IMR-90 (cell line): ENCODE results near the gene RANBP3. TPM values are rescaled to one million over a fixed set of nuclear protein-coding genes. Genes with fewer than 3 reads are reported as not detected.
A peak's percentile ranks its signal among the peaks of the same experiment; 100 is the strongest.

Source experiments
- ATAC-seq: fragments of 200-7000 bp; cut with Tn5 transposase; 2 replicates; pipeline ENCODE4 v1.9.1; 2020; ENCODE audit warnings: low read depth, mild to moderate bottlenecking, moderate library complexity
- BruUV-seq: library from RNA; stranded (reverse); fragments of 400-500 nt; replicated peaks from 2 replicates; lab custom pipeline; 2021; lab: Mats Ljungman, UMichigan
- CTCF ChIA-PET: fragments of 300-600 bp; formaldehyde crosslinking; extraction: SDS; loops from one replicate; lab custom pipeline; 2021; ENCODE audit warnings: antibody characterized with exemption; lab: Yijun Ruan, JAX
- POLR2A ChIA-PET: fragments of 300-600 bp; sonication (Branson Sonifier 250); formaldehyde crosslinking; loops from one replicate; lab custom pipeline; 2022; ENCODE audit warnings: antibody characterized with exemption; ENCODE audit not compliant: unreplicated experiment; lab: Charles Lee
- DNase-seq: peaks from one replicate; pipeline ENCODE4 v3.0.0; 2013
- H2AFZ ChIP-seq: replicated peaks from 2 replicates; pipeline ENCODE3; 2013; ENCODE audit warnings: low read length, mild to moderate bottlenecking; ENCODE audit not compliant: poor library complexity
- H2AK5ac ChIP-seq: 2 replicates; pipeline ENCODE4 v1.6.1; 2013; ENCODE audit warnings: low read depth, low read length, inconsistent platforms
- H2AK9ac ChIP-seq: replicated peaks from 2 replicates; pipeline ENCODE3; 2013; ENCODE audit warnings: mild to moderate bottlenecking, low read depth, low read length, moderate library complexity; ENCODE audit not compliant: poor library complexity
- H2BK120ac ChIP-seq: 2 replicates; pipeline ENCODE4 v1.6.1; 2013; ENCODE audit warnings: low read depth, low read length, inconsistent platforms
- H2BK15ac ChIP-seq: 3 replicates; pipeline ENCODE4 v1.6.1; 2013; ENCODE audit warnings: low read depth, low read length, inconsistent platforms
- H2BK20ac ChIP-seq: 2 replicates; pipeline ENCODE4 v1.6.1; 2013; ENCODE audit warnings: low read depth, mild to moderate bottlenecking, inconsistent platforms, low read length, moderate library complexity
- H2BK5ac ChIP-seq: 2 replicates; pipeline ENCODE4 v1.6.1; 2013; ENCODE audit warnings: mild to moderate bottlenecking, low read depth, low read length, inconsistent platforms; ENCODE audit not compliant: poor library complexity, severe bottlenecking
- H3K14ac ChIP-seq: replicated peaks from 2 replicates; pipeline ENCODE4 v1.6.1; 2013; ENCODE audit warnings: low read depth, low read length, inconsistent platforms
- H3K18ac ChIP-seq: 2 replicates; pipeline ENCODE4 v1.6.1; 2013; ENCODE audit warnings: low read depth, low read length, control low read depth
- H3K23ac ChIP-seq: 2 replicates; pipeline ENCODE4 v1.6.1; 2013; ENCODE audit warnings: low read depth, low read length, inconsistent platforms
- H3K27ac ChIP-seq: 2 replicates; pipeline ENCODE4 v1.5.1; 2013; ENCODE audit warnings: mild to moderate bottlenecking, control low read depth, low read length; ENCODE audit not compliant: insufficient read depth
- H3K27me3 ChIP-seq: 2 replicates; pipeline ENCODE4 v1.6.1; 2013; ENCODE audit warnings: low read length; ENCODE audit not compliant: control insufficient read depth, insufficient read depth
- H3K36me3 ChIP-seq: 2 replicates; pipeline ENCODE4 v1.6.1; 2013; ENCODE audit warnings: low read length, mixed read lengths; ENCODE audit not compliant: control insufficient read depth, insufficient read depth
- H3K4ac ChIP-seq: 2 replicates; pipeline ENCODE4 v1.6.1; 2013; ENCODE audit warnings: low read depth, low read length, inconsistent platforms
- H3K4me1 ChIP-seq: 2 replicates; pipeline ENCODE4 v1.6.1; 2013; ENCODE audit warnings: low read length, mixed read lengths; ENCODE audit not compliant: control insufficient read depth, insufficient read depth
- H3K4me2 ChIP-seq: 2 replicates; pipeline ENCODE4 v1.6.1; 2013; ENCODE audit warnings: low read depth, mild to moderate bottlenecking, control low read depth, low read length, moderate library complexity
- H3K4me3 ChIP-seq: 2 replicates; pipeline ENCODE4 v1.5.1; 2013; ENCODE audit warnings: low read depth, mild to moderate bottlenecking, control low read depth, low read length, moderate library complexity; ENCODE audit not compliant: insufficient read depth
- H3K56ac ChIP-seq: 2 replicates; pipeline ENCODE4 v1.6.1; 2013; ENCODE audit warnings: low read length, inconsistent platforms; ENCODE audit not compliant: insufficient read depth; ENCODE audit errors: extremely low read depth
- H3K79me1 ChIP-seq, 2 experiments: 2 replicates each; pipeline ENCODE4 v1.6.1; 2013; ENCODE audit warnings: low read length in 2 of 2, inconsistent platforms in 1 of 2, low read depth in 1 of 2
- H3K9ac ChIP-seq: 2 replicates; pipeline ENCODE4 v1.6.1; 2013; ENCODE audit warnings: low read depth, low read length, control low read depth
- H3K9me1 ChIP-seq: 2 replicates; pipeline ENCODE4 v1.6.1; 2013; ENCODE audit warnings: low read length, inconsistent platforms; ENCODE audit not compliant: insufficient read depth
- H3K9me3 ChIP-seq: 2 replicates; pipeline ENCODE4 v1.6.1; 2013; ENCODE audit warnings: low read length; ENCODE audit not compliant: control insufficient read depth, insufficient read depth
- H4K20me1 ChIP-seq: 2 replicates; pipeline ENCODE4 v1.6.1; 2013; ENCODE audit warnings: low read length, inconsistent platforms; ENCODE audit not compliant: insufficient read depth
- H4K5ac ChIP-seq: 2 replicates; pipeline ENCODE4 v1.6.1; 2013; ENCODE audit warnings: mild to moderate bottlenecking, low read depth, low read length, control low read depth
- H4K8ac ChIP-seq, 2 experiments: 2 replicates each; pipeline ENCODE4 v1.6.1; 2013; ENCODE audit warnings: low read depth in 2 of 2, low read length in 2 of 2, control low read depth in 1 of 2, inconsistent platforms in 1 of 2
- H4K91ac ChIP-seq: 2 replicates; pipeline ENCODE4 v1.6.1; 2013; ENCODE audit warnings: low read depth, low read length, inconsistent platforms; ENCODE audit not compliant: insufficient read depth
- BHLHE40 ChIP-seq: fragments of 150-350 bp; IDR thresholded peaks from 2 replicates; pipeline ENCODE4 v1.6.1; 2016; ENCODE audit warnings: mild to moderate bottlenecking, low read depth, low read length
- CEBPB ChIP-seq: IDR thresholded peaks from 2 replicates; pipeline ENCODE4 v1.6.1; 2012; ENCODE audit warnings: low read depth, low read length, improper control_type of control experiment
- CHD1 ChIP-seq: IDR thresholded peaks from 2 replicates; pipeline ENCODE4 v1.6.1; 2012; ENCODE audit warnings: low read depth, low read length, improper control_type of control experiment
- MAFK ChIP-seq: IDR thresholded peaks from 2 replicates; pipeline ENCODE4 v1.6.1; 2012; ENCODE audit warnings: low read depth, low read length, improper control_type of control experiment
- MAZ ChIP-seq: IDR thresholded peaks from 2 replicates; pipeline ENCODE4 v1.6.1; 2012; ENCODE audit warnings: low read depth, mild to moderate bottlenecking, low read length, improper control_type of control experiment, moderate library complexity, borderline replicate concordance
- MXI1 ChIP-seq: IDR thresholded peaks from 2 replicates; pipeline ENCODE4 v1.6.1; 2012; ENCODE audit warnings: low read depth, mild to moderate bottlenecking, low read length, moderate library complexity, borderline replicate concordance
- NFE2L2 ChIP-seq: fragments of 150-350 bp; IDR thresholded peaks from 2 replicates; pipeline ENCODE4 v1.6.1; 2016; ENCODE audit warnings: low read depth, mild to moderate bottlenecking, low read length
- RCOR1 ChIP-seq: IDR thresholded peaks from 2 replicates; pipeline ENCODE4 v1.6.1; 2012; ENCODE audit warnings: mild to moderate bottlenecking, low read length, improper control_type of control experiment; ENCODE audit not compliant: insufficient replicate concordance
- WGBS, 2 experiments: methylation state at CpG; one replicate each; pipeline versions ENCODE4 v1.1.5 to v1.1.7; 2013; ENCODE audit warnings: missing lambda C conversion rate in 2 of 2; ENCODE audit not compliant: insufficient read length in 1 of 2; ENCODE audit errors: extremely low coverage in 2 of 2; 5-methylcytosine and 5-hydroxymethylcytosine counted together
- dilution Hi-C: fragments of 300-500 bp; cut with HindIII; formaldehyde crosslinking; loops from one replicate; pipeline ENCODE4 v1.14.3; 2018; ENCODE audit warnings: low sequenced_read_pairs; ENCODE audit not compliant: unreplicated experiment
- in situ Hi-C: fragments of 300-500 bp; cut with MboI; formaldehyde crosslinking; loops from 3 replicates; pipeline ENCODE4 v1.14.3; 2019; ENCODE audit warnings: low sequenced_read_pairs, inconsistent platforms, mixed read lengths
- intact Hi-C: fragments of 100-400 bp; cut with micrococcal nuclease; formaldehyde crosslinking; loops from 2 replicates; pipeline ENCODE4 v1.10.0; 2022
- polyA plus RNA-seq, 3 experiments: library from polyadenylated mRNA; depleted of rRNA; stranded (reverse); fragments of >200 nt; gene quantifications; 2 replicates each; pipeline ENCODE4 v1.2.3, GENCODE V29; 2012; ENCODE audit warnings: low replicate concordance in 1 of 3
- total RNA-seq: library from RNA; depleted of rRNA; stranded (reverse); fragments of >200 nt; gene quantifications from 2 replicates; pipeline ENCODE4 v1.2.3, GENCODE V29; 2012
- TF ChIP-seq, protein P1 (sequence below): fragments of 150-350 bp; IDR thresholded peaks from 2 replicates; pipeline ENCODE4 v1.6.1; 2017; ENCODE audit warnings: mild to moderate bottlenecking, antibody characterized with exemption, low read length, low read depth

Gene RANBP3
- total and polyA plus RNA-seq, 2 of the 4 experiments (the other 2 are of a cell fraction): 42.5 to 111 TPM

DNA sequence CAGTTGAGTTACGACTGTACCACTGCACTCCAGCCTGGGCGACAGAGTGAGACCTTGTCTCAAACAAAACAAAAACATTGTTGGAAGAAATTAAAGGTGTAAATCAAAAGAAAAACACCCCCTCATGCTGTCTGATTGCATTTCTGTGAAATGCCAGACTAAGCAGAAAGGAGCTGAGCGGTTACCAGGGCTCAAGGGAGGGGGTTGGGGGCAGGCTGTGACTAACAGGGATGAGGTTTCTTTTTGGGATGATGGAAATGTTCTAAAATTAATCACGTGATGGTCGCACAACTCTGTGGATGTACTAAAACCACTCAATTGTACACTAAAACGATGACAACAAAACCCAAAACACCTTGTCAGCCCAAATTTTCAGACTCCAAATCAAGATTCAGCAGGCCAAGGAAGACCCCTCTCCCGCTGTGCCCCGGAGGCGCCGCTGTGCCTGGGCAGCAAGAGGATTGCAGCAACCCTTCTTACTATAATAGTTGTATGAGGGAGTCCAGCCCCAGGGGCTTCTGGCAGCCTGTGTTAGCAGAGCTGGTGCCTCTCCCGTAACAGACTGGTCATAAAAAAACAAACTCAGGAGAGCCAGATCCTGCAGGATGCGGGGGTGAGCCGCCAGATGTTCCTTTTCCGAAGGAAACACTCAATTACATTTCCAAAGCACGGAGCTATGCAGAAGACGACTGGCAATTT, 43.0 kb downstream of the RANBP3 start:
- no TSS peak for BruUV-seq
- Histone ChIP-seq H4K20me1 (peaks cover 34% of the 10 kb centered on the region), H3K9ac (peak overlapping the region; percentile 26)

More for the DNA sequence above, 43.0 kb downstream of the RANBP3 start:
- Histone ChIP-seq H3K79me1 (peaks cover 32 to 78% of the 10 kb centered on the region in 2 experiments; a peak in 3 of 4 replicates), H3K14ac (peak overlapping the region; percentile 94), H3K36me3 (peaks cover 44% of the 10 kb centered on the region), H3K4me2 (peak overlapping the region; percentile 35), H4K91ac (peak overlapping the region; percentile 78), H2BK5ac (peak overlapping the region; percentile 44), H3K27ac (peak overlapping the region; percentile 69), H3K56ac (peak overlapping the region; percentile 68; the same call in 1 of the 2 replicates), H3K23ac (peak overlapping the region; percentile 88), H3K4me1 (peaks cover 32% of the 10 kb centered on the region), H4K5ac (peak overlapping the region; percentile 17; the same call in 1 of the 2 replicates), H2AK5ac (peak overlapping the region; percentile 85), H2AK9ac (peak overlapping the region; percentile 60), H3K27me3 (no peaks in the 10 kb centered on the region), H3K4ac (peak overlapping the region; percentile 94), H2BK120ac (peak overlapping the region; percentile 86), H2AFZ (peak overlapping the region; percentile 36), H2BK15ac (peak overlapping the region; percentile 81; the same call in 2 of the 3 replicates), H4K8ac (peak overlapping the region; percentile 65; a peak in 3 of 4 replicates), H2BK20ac (peak overlapping the region; percentile 85), H3K9me1 (peaks cover 34% of the 10 kb centered on the region), H3K18ac (peak overlapping the region; percentile 53), H3K9me3 (no peaks in the 10 kb centered on the region), H3K4me3 (no peak overlapping the region)
- dilution Hi-C loops: no loop called here
- 0% methylated on average over 6 of the region's 16 CpGs; no CpG with 5 or more reads in 1 of the 2 experiments for WGBS, 2 experiments
- ATAC-seq (peak; percentile 90), DNase-seq (peak; percentile 90)
- CTCF ChIA-PET: interaction anchor here (1.0 to 2.2 kb wide), 2 partner anchors 33 to 131 kb away, joined by 5 to 11 read pairs; no protein-coding TSS in a partner anchor
- TF ChIP-seq, protein P1, sequence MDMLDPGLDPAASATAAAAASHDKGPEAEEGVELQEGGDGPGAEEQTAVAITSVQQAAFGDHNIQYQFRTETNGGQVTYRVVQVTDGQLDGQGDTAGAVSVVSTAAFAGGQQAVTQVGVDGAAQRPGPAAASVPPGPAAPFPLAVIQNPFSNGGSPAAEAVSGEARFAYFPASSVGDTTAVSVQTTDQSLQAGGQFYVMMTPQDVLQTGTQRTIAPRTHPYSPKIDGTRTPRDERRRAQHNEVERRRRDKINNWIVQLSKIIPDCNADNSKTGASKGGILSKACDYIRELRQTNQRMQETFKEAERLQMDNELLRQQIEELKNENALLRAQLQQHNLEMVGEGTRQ: peak; percentile 90
- TF ChIP-seq MXI1: no peak
- TF ChIP-seq BHLHE40: peak; percentile 81
- no peak for TF ChIP-seq NFE2L2
- TF ChIP-seq CEBPB: peak; percentile 64
- TF ChIP-seq MAZ: 0 out of 2 replicates have a peak, but pooled peaks have one; percentile 22
- no peak for TF ChIP-seq CHD1
- TF ChIP-seq RCOR1: peak; percentile 19
- TF ChIP-seq MAFK: peak; percentile 64
- in situ Hi-C loops: no loop called here
- POLR2A ChIA-PET: no interaction called here
- intact Hi-C loops: loop anchor here (1.0 to 2.0 kb wide), 2 partner anchors 27 to 30 kb away; partner anchors contain the start of gene VMAC
